Measurements from ENCODE around the gene DNM3.

DNM3 gene

DNA sequence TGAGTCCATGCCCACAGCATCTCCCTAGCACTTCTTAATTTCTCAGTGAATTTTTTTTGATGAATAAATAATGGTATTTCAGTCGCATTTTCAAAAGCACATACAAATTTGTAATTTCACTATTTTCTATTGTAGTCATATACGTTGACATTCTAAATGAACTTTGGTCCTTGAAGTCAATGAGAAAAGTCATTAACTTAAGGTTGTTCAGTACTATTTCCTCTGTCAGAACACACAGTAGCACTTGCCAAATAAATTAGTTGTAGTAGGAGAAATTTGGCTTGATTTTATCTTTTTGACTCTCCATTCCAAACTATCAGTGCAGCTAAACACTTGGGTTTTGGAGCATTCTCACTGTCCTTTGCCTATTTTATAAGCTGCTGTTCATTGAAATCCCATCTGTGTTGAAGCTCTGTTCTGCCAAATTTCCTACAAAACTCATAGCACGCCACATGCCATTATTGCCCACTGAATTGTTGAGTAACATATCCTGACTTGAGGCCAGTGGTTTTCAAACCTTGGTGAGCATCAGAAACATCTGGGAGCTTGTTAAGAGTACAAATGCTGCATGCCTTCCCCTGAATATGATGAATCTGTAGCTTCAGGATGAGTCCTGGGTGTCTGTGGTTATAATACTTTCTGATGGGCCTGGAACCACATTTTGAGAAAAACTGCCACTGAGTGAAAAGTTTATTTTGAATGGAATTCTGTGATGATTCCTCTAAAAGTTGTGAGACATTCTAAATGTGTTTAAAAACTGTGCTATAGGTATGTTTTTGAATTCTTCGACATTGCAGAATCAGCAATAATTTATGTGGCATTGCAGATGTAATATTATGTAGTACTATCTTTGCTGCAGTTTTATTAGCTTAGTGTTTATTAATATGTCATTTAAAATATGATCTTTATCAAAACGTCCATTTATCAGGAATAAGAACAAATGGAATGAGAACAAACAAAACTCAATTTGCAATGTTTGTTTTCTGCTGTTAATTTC is 78.9 kb downstream of the DNM3 start:
- DNase-seq (ENCODE audit: low spot score), result no peak

DNA sequence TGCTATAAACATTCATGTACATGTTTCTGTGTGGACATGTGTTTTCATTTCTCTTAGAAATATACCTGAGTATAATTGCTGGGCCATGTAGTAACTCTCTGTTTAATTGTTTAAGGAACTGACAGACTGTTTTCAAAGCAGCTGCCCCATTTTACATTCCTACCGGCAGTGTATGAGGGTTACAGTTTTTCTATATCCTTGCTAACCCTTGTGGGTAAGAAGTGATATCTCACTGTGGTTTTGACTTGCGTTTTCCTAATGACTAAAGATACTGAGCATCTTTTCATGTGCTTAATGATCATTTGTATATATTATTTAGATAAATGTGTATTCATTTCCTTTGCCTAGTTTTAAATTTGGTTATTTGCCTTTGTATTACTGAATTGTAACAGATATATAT is 81.7 kb downstream of the DNM3 start:
- DNase-seq (ENCODE audit: low spot score), result no peak

DNA sequence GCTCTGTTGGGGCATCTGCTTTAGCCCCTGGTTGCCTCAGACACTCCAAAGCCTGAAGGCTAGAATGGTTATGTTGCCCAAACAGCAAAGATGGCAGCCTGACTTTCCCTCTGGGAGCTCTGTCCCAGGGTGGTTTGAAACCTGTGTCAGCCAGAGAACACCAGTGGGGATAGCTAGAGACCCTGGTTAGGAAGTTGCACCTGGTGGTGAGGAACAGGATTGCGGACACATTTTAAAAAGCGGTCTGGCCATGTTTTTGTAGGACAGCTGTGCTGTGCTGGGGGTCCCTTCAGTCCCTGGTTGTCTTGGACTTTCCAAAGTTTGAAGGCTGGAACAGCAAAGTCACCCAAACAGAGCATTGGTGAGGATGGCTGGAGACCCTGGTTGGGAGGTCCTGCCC is 87.8 kb downstream of the DNM3 start:
- no peak for DNase-seq (ENCODE audit: low spot score)

DNA sequence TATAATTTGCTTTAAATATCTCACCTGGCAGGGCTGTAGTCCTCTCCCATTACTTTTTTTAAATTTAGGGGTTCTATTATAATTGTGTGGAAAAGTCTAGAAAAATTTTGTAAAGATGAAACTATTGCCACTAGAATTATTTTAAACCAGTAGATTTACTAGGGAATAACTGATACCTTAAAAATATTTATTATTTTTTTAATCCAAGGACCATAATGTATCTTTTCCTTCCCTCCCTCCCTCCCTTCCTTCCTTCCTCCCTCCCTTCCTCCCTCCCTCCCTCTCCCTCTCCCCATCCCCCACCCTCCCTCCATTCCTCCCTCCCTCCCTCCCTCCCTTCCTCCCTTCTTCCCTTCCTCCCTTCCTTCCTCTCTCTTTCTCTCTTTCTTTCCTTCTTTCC is 90.5 kb downstream of the DNM3 start:
- DNase-seq (ENCODE audit: low spot score), result no peak

DNA sequence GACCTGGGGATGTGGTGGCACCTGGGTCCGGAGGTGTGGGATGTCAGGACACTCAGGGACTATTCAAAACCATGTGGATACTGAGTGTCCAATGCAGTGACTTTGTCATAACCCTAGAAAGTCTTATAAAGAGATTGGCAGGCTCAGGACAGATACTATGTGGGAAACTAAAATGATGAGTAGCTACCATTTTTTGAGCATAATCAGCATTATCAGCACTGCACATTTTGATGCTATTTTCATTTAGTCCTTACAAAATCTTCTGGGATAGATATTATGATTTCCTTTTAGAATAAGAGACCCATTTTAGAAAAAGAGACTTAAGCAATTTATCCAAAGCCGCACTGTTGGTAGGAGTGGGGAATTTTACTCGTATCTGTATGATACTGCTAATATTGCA is 93.4 kb downstream of the DNM3 start:
- no peak for DNase-seq (ENCODE audit: low spot score)

DNA sequence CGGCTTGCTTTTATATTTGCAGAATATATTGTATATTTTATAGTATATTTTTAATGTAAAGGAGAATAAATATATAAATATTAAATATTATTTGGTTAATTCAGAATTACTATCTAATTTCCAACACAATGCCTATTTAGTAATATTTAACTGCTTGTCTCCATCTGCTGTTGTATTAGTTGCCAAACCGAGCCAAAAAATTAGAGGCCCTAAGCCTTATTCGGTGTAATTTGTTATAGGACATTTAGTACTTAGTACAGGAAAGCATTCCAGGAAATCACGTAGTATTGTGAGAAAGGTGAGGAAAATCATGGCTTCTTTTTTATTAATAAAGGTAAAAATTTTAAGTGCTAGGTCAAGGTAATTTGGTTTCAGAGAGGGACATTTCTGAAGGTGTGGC is 93.8 kb downstream of the DNM3 start:
- no peak for DNase-seq (ENCODE audit: low spot score)

DNA sequence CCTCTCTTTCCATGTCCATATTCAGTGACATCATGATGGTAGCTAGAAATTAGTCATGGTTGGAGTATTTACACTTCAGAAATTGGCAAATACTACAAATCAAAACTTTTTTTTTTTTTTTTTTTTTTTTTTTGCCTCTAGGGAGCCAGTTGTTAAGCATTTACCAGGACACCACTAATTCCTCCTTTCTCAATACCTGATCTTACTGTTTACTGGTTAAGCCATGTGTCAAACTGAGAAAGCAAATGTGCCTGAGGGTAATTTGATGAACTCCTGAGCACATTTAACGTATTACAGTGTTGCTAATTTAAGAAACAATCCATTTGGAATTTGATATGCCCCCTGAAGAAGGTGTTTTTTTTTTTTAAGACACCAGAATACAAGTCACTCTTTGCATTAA is 94.4 kb downstream of the DNM3 start:
- no peak for DNase-seq (ENCODE audit: low spot score)

DNA sequence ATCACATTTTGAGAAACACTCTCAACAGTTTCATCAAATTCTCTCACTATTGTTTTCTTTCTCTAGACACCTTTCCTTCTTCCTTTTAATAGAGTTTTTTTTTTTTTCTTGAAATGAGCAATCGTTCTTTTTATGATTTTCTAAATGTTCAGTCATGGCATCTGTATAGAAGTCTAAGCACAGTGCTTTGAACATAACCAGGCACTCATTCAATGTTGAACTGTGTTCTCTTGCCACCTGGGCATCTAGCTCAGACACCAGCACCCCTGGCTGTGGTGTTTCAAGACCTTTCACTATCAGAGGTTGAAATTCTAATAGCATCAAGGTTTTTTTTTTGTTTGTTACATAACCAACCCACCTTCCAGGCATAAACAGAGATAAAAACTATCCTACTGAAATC is 96.6 kb downstream of the DNM3 start:
- no peak for DNase-seq (ENCODE audit: low spot score)

DNA sequence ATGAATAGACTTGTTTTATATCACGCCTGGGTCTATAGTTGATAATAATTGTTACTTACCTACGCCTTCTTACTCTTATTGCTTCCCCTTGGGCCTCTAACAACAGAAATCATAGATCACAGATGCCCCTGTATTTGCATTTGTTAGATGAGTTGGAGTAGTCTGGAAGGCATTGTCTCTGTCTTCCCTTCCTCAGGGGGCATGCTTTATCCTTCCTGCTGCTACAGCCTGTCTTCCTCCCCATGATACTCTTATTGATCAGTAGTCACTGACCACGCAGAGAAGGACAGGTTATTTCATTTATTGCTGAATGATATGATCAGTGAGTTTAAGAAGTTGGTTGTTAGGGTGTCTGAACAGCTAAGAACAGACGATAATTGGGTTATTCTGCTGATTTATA is 98.4 kb downstream of the DNM3 start:
- DNase-seq (ENCODE audit: low spot score), result no peak

DNA sequence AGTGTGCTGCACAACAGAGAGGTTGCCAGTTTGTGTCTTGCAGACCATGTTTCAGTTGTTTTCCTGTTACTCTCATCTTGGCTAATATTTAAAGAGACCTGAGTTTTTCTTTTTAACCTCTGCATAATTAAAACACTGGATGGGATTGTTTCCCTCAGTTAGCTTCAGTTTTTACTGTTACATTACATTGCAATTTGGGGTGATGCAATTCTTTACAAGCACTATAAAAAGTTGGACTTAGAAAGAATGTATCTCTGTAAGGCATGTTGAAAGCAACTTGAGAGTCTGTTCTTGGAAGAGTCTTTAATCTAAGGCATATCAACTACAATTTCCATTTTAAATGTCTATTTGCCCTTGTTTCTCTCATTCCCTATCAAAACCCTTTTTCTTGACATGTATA is 99.1 kb downstream of the DNM3 start:
- no peak for DNase-seq (ENCODE audit: low spot score)

DNA sequence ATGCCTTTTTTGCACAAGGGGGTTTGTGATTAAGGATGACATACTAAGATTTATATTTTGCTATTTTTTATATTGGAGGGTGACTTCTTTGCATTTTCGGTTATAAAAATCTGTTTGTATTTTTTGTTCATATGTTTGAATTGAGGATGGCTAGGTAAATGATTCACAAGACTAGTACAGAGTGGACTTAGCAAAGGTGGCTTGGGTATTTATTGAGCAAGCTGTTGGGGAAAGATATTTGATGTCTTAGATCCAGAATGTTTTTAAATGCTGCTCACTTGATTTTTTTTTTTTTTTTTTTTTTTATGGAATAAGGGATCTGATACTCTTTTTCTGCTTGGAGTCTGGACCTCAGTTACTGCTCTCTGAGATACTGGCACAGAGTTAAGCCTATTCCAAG is 100.6 kb downstream of the DNM3 start:
- no peak for DNase-seq (ENCODE audit: low spot score)

DNA sequence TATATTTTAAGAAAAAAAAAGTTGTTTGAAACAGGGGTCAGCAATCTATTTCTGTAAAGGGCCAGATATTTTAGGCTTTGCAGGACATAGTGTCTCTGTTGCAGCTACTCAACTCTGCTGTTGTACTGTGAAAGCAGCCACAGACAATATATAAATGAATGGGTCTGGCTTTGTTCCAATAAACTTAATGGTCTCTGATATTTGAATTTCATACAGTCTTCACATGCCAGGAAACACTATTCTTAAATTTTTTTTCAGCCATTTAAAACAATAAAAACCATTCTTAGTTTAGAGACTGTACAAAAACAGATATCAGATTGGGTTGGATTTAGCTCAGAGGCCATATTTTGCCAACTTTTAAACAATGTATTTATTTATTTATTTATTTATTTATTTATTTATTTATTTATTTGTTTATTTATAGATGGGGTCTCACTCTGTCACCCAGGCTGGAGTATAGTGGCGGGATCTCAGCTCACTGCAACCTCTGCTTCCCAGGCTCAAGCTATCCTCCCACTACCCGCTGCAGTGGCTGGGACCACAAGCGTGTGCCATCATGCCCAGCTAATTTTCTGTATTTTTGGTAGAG is 102.8 kb downstream of the DNM3 start:
- no peak for DNase-seq (ENCODE audit: low spot score)

DNA sequence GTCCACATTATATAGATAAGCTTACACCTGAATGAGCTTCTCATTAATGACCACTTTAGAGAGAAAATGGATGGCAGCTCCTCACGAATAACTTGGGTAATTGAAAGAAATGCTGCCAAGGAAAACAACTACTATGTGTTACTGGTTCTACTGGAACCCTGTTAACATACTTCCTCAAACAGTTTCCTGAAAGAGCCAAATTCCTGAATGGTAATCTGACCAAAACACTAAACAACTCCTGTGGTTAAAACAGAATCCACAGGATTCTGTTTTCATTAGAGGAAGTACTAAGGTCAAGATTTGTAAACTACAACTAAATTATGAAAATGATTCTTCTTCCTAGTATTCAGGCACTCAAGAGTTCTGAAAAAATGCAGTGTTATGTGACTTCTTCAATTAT is 107.2 kb downstream of the DNM3 start:
- DNase-seq (ENCODE audit: low spot score), result no peak

DNA sequence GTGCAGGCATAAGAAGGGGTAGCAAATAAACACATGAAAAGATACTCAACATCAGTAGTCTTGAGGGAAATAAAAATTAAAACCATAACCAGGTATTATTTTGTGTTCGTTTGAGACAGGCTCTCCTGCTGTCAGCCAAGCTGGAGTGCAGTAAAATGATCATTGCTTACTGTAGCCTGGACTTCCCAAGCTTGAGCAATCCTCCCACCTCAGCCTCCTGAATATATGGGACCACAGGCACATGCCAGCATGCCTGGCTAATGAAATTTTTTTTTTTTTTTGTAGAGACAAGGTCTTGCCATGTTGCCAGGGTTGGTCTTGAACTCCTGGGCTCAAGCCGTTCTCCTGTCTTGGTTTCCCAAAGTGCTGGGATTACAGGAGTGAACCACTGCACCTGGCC is 108.0 kb downstream of the DNM3 start:
- DNase-seq (ENCODE audit: low spot score), result no peak

DNA sequence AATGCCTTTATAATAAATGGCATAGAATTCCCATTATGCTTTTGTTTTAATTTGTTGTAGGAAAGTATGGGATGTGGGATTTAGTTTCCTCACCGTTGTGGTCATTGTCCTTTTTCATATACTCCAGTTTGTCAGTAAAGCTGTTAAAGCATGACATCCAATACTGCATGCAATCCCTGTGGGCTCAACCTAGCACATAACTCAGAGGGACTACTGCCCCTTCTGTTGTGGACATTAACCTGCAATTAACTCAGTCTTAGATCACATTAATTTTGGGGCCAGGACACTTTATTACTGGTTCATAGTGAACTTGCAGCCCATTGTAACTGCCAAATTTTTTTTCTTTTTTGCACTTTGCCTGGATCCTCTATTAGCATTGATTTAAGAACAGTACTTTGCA is 112.5 kb downstream of the DNM3 start:
- DNase-seq (ENCODE audit: low spot score), result no peak

DNA sequence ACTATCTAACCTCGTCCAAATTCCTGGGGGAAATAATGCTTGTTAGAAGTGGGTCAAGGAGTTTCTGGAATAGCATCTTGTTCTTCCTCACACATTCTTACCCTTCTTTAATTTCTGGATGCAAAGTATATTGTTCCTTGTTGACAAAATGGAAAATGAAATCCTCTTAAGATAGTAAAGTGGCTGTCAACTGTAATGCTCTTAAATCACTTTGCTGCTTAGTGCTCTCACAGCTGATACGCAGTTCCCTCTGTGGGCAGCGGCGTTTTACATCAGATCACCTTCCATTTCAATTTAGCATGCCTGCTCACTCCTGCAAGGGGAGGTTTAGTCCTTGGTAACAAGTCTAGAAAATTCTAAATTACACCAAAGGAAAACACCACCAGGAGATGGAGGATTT is 113.1 kb downstream of the DNM3 start:
- no peak for DNase-seq (ENCODE audit: low spot score)

DNA sequence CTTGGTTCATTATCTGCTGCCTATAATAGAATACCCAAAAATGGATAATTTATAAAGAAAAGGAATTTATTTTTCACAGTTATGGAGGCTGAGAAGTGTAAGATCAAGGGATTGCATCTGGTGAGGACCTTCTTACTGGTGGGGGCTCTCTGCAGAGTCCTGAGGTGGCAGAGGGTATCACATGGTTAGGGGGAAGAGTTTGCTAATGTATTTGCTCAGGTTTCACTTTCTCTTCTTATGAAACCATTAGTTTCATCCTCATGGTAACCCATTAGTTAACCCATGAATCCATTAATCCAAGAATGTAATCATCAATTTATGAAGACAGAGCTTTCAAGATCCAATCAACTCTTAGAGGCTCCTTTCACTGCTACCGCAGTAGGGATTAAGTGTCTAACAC is 120.6 kb downstream of the DNM3 start:
- no peak for DNase-seq (ENCODE audit: low spot score)

DNA sequence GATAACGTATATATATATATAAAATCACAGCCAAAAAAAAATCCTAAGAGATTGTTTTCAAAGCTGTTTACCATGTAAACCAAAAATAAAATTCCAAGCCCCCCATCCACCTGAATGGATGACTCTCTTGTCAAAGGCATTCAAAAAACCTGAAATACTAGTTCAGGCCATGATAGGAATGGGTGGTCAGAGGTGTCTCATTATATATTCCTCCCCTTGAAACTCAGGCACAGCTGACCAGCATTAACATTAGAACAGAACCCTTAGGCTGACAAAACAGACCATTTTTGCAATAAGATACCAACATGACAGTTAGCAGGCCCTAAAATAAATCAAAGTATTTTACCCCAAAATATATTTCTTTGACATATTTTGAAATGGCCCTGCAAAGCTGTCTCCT is 122.5 kb downstream of the DNM3 start:
- DNase-seq (ENCODE audit: low spot score), result no peak

DNA sequence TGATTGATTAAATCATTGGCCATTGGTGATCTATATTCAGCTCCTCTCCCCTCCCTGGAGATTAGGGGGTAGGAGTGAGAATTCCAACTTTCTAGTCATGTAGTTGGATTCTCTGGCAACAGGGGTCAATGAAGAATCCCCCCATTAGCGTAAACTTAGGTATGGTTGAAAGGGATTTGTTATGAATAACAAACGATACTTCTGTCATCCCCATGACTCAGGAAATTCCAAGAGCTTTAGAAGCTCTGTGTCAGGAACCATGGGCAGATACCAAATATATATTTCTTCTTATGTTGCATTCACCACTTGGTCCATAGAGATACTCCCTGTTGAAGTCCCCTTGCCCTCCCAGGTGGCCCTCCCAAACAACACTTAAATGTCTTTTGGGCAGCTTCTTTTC is 124.5 kb downstream of the DNM3 start:
- no peak for DNase-seq (ENCODE audit: low spot score)

DNA sequence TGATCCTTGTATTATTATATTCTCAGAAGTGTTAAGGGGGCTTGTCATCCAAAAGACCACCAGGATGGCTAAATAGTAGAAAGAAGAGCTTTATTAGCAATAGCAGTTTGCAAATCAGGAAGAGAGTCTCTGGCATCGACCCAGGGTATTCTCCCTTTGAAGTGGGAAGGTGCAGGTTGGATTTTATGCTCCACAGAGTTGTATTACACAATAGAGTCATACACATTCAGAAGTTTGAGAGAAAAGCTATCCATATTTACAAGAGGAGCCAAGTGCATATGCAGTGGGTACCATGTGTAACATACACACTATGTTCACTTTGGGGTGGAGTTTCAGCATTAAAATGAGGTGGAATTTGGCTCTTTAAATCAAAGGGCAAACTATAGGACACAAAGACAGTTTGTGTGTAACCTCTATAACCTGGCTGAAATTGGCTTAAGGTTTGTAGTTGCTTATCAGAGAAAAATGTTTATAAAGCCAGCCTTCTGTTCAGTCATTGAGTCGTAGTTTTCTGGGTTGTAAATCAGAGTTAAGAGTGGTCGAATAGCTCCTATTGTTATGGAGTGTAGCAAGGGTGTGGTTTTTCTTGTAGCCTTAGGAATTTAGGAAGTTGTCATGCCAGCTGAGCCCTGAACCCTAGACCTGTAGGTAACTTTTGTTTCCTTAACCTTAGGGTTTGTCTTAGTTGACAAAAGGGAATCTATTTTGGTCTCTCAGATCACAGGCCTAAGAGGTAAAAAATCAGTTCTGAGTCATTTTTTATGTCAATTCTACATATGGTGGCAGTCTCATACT is 125.3 kb downstream of the DNM3 start:
- DNase-seq (ENCODE audit: low spot score), result no peak

DNA sequence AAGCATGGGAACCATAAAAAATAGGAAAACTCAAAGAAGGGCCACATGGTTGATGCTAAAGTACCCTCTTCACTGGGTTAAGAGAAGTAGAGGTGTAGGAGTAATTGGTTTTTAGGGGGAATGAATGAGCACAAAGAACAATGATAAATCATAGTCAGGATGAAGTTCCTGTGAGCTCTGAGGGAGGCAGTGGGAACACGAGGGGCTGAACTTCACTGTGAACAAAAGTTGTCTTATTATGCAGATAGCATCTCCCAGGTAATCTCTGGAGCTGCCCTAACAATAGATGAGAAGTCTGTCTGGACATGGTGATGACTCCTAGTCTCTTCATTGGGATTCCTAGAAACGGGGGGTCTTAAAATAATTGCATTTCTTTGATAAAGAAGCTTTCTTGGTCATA is 127.9 kb downstream of the DNM3 start:
- DNase-seq (ENCODE audit: low spot score), result no peak

DNA sequence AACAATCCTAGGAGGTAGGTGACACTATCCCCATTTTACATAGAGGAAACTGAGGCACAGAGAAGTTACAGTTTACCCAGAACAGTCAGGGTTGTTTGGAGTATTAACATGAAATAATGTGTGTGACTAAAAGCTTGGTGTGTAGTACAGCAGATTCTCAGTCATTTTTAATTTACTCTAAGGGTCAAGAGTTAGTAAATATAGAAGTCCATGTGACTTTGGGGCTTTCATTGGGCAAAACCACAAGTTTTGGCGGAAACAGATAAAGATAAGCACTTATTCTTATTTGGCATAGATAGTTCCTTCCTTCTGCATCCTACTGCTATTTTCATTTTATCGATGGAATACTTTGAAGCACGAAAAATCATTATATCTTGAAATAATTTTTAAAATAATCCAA is 128.5 kb downstream of the DNM3 start:
- no peak for DNase-seq (ENCODE audit: low spot score)

DNA sequence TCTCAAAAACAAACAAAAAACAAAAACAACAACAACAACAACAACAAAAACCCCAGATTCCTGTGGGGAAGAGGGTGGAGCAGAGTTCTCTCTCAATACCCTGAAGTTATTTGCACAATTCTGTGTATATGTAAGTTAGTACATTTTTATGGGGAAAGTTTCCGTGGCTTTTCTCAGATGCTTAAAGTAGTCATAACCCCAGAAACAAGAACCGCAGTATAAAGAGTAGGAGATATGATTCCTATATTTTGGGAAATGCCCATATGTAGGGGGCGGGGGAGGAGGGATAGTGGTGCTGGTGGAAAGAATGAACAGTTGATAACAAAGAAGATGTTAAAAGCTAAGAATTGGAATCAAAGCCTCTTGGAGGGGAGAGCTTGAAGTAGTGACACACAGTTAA is 131.5 kb downstream of the DNM3 start:
- DNase-seq (ENCODE audit: low spot score), result no peak

Data from COLO829 (cell line).